B cell (primary cell): Measurements from ENCODE around the gene RCC2.

Experiments used
- CTCF ChIP-seq: fragments of 200-600 bp; IDR thresholded peaks from one replicate; pipeline ENCODE4 v1.8.0; 2022; ENCODE audit warnings: antibody characterized with exemption, mild to moderate bottlenecking
- EZH2 ChIP-seq: IDR thresholded peaks from 2 replicates; pipeline ENCODE4 v1.6.1; 2012; ENCODE audit warnings: borderline replicate concordance, low read depth, mild to moderate bottlenecking, moderate library complexity, low read length; ENCODE audit not compliant: insufficient read depth, poor library complexity, severe bottlenecking

GRCh38 chr1:17359808-17360207 is 79.7 kb downstream of the RCC2 start:
- TF ChIP-seq EZH2 (no peak), CTCF (no peak)
